Suprapubic skin (tissue), 4 donors: Measurements from ENCODE around the gene SERINC5.

Experiments used
- CTCF ChIP-seq, 2 donors: fragments of 200-600 bp in 1 of 2; fragments of 450-650 bp in 1 of 2; sonication (generic) in 1 of 2; IDR thresholded peaks; one replicate each; pipeline ENCODE4 v1.5.1; 2016 to 2019; ENCODE audit warnings: antibody characterized with exemption in 2 of 2, mild to moderate bottlenecking in 1 of 2, moderate library complexity in 1 of 2
- EP300 ChIP-seq: sonication (generic); formaldehyde crosslinking; IDR thresholded peaks from one replicate; pipeline ENCODE4 v1.6.1; 2017; ENCODE audit warnings: antibody characterized with exemption
- POLR2A ChIP-seq, 2 donors: fragments of 450-650 bp; IDR thresholded peaks; one replicate each; pipeline ENCODE4 v1.6.1; 2017; ENCODE audit warnings: antibody characterized with exemption in 2 of 2, mild to moderate bottlenecking in 2 of 2, moderate library complexity in 2 of 2
- POLR2AphosphoS5 ChIP-seq, 3 donors: sonication (generic); formaldehyde crosslinking; IDR thresholded peaks; one replicate each; pipeline ENCODE4 v1.6.1; 2017; ENCODE audit warnings: antibody characterized with exemption in 3 of 3

DNA sequence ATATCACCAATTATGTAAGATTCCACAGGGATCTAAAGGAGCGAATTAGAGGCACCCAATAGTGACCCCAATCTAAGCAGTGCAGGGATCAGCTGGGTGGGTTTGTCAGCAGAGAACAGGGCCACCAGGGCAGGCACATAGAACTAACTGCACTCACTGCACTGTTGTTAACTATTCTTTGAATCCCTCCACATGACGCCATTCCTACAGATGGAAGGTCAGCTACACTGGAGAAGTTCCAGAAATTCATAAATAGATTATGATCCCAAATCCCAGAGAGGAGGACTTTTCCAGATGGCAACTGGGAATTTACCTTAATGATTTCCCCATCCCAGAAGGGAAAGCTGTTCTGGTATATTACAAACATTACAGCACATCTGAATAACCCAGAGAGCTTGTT is 136.5 kb downstream of the SERINC5 start:
- no peak for TF ChIP-seq CTCF (IDR thresholded peaks at IDR 0.05)
- TF ChIP-seq POLR2A (IDR thresholded peaks at IDR 0.05) = no peak
- TF ChIP-seq EP300 = no peak
- no peak for TF ChIP-seq POLR2AphosphoS5 (IDR thresholded peaks at IDR 0.05)
